ENCODE data around the gene FYCO1. TPM values are rescaled to one million over a fixed set of nuclear protein-coding genes. Genes with fewer than 3 reads are reported as not detected.

FYCO1 gene
- total and polyA plus RNA-seq, 2 of the 13 experiments (the other 11 are each of a cell fraction or from before 2014, with no cell fraction given): 2.7 to 4.2 TPM

DNA sequence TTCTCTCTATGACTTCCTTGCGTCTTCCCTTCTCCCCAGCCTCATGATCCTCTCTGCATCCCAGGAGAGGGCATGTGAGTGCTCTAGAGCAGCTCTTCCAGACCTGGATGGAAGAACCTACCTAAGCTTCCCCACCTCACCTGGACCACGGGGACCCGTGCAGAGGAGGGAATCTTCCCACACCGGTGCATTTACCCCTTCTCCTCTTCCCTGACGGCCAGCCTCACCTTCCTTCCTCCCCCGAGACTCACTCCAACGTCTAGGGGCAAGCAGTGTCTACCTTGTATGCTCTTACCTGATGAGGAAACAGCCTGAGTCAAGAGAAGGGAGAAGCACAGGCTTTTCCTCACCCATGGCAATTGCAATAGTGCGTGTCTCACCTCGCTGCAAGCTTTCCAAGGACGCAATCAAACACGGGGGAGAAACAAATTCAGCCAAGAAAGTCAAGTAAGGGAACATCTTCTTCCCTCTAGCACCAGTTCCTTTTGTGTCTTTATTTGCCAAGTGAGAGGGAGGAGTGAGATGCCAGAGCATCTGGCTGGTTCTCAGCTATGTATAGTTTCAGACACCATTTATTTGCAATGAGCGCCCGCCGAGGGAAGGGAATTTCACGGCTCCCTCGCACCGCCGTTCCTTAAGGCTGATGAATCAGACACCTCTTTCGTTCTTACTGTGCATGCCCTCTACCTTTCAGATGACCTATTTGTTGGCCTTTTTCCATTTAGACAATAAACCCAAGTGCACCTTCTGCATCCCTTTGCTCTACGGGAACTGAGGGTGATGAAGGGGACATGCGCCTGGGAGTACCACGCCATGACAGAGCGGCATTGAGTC lies 111.0 kb downstream of the FYCO1 start (continued):
- TF ChIP-seq ZNF704 (CRISPR knock-in tag; IDR thresholded peaks at IDR 0.05; ENCODE audit: borderline replicate concordance) (no peak), CCDC6 (CRISPR knock-in tag; IDR thresholded peaks at IDR 0.05) (no peak), ZNF660 (CRISPR knock-in tag; IDR thresholded peaks at IDR 0.05; ENCODE audit: borderline replicate concordance, low read depth) (no peak), ZNF83 (CRISPR knock-in tag; IDR thresholded peaks at IDR 0.05; ENCODE audit: borderline replicate concordance) (no peak), JUN (CRISPR knock-in tag; IDR thresholded peaks at IDR 0.05) (no peak), ZFP37 (CRISPR knock-in tag; IDR thresholded peaks at IDR 0.05; ENCODE audit: borderline replicate concordance) (no peak)

- intact Hi-C loops (cut with micrococcal nuclease; ENCODE audit: unreplicated experiment): no loop called here
Observed at GRCh38 chr3:45881078-45882022, 114.3 kb downstream of the FYCO1 start.

More at GRCh38 chr3:45881078-45882022, 114.3 kb downstream of the FYCO1 start:
- TF ChIP-seq HMG20A (CRISPR knock-in tag; IDR thresholded peaks at IDR 0.05; ENCODE audit: borderline replicate concordance) (no peak), KDM6A (CRISPR knock-in tag; IDR thresholded peaks at IDR 0.05; ENCODE audit: low read depth) (no peak), DMAP1 (CRISPR knock-in tag; IDR thresholded peaks at IDR 0.05) (no peak), ZNF709 (CRISPR knock-in tag; IDR thresholded peaks at IDR 0.05) (no peak), ARID4A (CRISPR knock-in tag; IDR thresholded peaks at IDR 0.05; ENCODE audit: borderline replicate concordance) (no peak), TRIM24 (CRISPR knock-in tag; IDR thresholded peaks at IDR 0.05) (no peak), KDM1A (CRISPR knock-in tag; IDR thresholded peaks at IDR 0.05) (no peak)
- no peak overlapping the region for H3K4me3 ChIP-seq (replicated peaks in 1 of 3; ENCODE audit: insufficient read depth in 1 of 3, low read depth in 2 of 3, low read length in 3 of 3)
- H3K27me3 ChIP-seq (ENCODE audit: control insufficient read depth in 1 of 2, insufficient read depth in 2 of 2, low read length in 2 of 2): peaks cover 0 to 8% of the 10 kb centered on the region in 2 experiments; a peak in 2 of 5 replicates
- H3K4me1 ChIP-seq (ENCODE audit: insufficient read depth, low read length): no peaks in the 10 kb centered on the region
- ChIA-PET POLR2A (no interaction called here), CTCF (ENCODE audit: low intra/inter-chr PET ratio, low total read pairs) (no interaction called here)
- H3K36me3 ChIP-seq (replicated peaks in 1 of 2; ENCODE audit: control insufficient read depth in 1 of 2, insufficient read depth in 2 of 2, low read length in 2 of 2): no peaks in the 10 kb centered on the region
- H3K9ac ChIP-seq (ENCODE audit: insufficient read depth, low read depth, low read length): no peak overlapping the region
- FAIRE-seq: no peak
- H2AFZ ChIP-seq (ENCODE audit: low read length): no peak overlapping the region
- 37% methylated on average over 8 of the region's 8 CpGs for WGBS (ENCODE audit: low lambda C conversion rate)
- no peaks in the 10 kb centered on the region for H3K79me2 ChIP-seq (ENCODE audit: insufficient read depth, low read length)
- no peaks in the 10 kb centered on the region for H4K20me1 ChIP-seq (ENCODE audit: insufficient read depth, low read length)
- BruUV-seq (replicated peaks): no TSS peak
- DNase-seq (ENCODE audit: low spot score): no peak
- ATAC-seq: no peak
- H3K4me2 ChIP-seq (ENCODE audit: low read depth, low read length): no peak overlapping the region
- H3K9me3 ChIP-seq (ENCODE audit: low read length): no peaks in the 10 kb centered on the region
- in situ Hi-C loops (cut with HindIII; ENCODE audit: extremely low pct_ligation_motif_present, low pct_unique_long_range_greater_than_20kb): no loop called here
- H3K27ac ChIP-seq (ENCODE audit: extremely low read length, insufficient read depth, low read length): no peak overlapping the region

All from HepG2 (cell line).